IMR-90 (cell line): Measurements from ENCODE around the gene OR6P1.

Source experiments
- CTCF ChIP-seq: conservative IDR thresholded peaks from 2 replicates; pipeline ENCODE4 v1.5.1; 2012; ENCODE audit warnings: mild to moderate bottlenecking, low read depth, low read length, improper control_type of control experiment
- POLR2A ChIP-seq: IDR thresholded peaks from 2 replicates; pipeline ENCODE4 v1.6.1; 2012; ENCODE audit warnings: mild to moderate bottlenecking, low read depth, low read length
- RAD21 ChIP-seq: IDR thresholded peaks from 2 replicates; pipeline ENCODE4 v1.6.1; 2012; ENCODE audit warnings: low read length, improper control_type of control experiment

GRCh38 chr1:158577561-158577960, 7.2 kb upstream of the OR6P1 start:
- no peak for TF ChIP-seq POLR2A
- TF ChIP-seq CTCF, result no peak
- no peak for TF ChIP-seq RAD21
